C4-2B (cell line): ENCODE data around the gene DNAJB1.

ENCODE experiments used
- ZFX ChIP-seq: fragments of 450-650 bp; IDR thresholded peaks from 2 replicates; pipeline ENCODE4 v1.6.1; 2017
- TF ChIP-seq, protein P1 (sequence below): fragments of 450-650 bp; conservative IDR thresholded peaks from 2 replicates; pipeline ENCODE4 v1.5.1; 2017; ENCODE audit warnings: mild to moderate bottlenecking

GRCh38 chr19:14507704-14508542 is 10.3 kb downstream of the DNAJB1 start:
- TF ChIP-seq, protein P1, sequence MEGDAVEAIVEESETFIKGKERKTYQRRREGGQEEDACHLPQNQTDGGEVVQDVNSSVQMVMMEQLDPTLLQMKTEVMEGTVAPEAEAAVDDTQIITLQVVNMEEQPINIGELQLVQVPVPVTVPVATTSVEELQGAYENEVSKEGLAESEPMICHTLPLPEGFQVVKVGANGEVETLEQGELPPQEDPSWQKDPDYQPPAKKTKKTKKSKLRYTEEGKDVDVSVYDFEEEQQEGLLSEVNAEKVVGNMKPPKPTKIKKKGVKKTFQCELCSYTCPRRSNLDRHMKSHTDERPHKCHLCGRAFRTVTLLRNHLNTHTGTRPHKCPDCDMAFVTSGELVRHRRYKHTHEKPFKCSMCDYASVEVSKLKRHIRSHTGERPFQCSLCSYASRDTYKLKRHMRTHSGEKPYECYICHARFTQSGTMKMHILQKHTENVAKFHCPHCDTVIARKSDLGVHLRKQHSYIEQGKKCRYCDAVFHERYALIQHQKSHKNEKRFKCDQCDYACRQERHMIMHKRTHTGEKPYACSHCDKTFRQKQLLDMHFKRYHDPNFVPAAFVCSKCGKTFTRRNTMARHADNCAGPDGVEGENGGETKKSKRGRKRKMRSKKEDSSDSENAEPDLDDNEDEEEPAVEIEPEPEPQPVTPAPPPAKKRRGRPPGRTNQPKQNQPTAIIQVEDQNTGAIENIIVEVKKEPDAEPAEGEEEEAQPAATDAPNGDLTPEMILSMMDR, result no peak
- no peak for TF ChIP-seq ZFX
